ENCODE data around the gene RNASE8. TPM values are rescaled to one million over a fixed set of nuclear protein-coding genes. Genes with fewer than 3 reads are reported as not detected.

RNASE8 gene
- total RNA-seq, 1 experiment from 2014 or later: not detected

DNA sequence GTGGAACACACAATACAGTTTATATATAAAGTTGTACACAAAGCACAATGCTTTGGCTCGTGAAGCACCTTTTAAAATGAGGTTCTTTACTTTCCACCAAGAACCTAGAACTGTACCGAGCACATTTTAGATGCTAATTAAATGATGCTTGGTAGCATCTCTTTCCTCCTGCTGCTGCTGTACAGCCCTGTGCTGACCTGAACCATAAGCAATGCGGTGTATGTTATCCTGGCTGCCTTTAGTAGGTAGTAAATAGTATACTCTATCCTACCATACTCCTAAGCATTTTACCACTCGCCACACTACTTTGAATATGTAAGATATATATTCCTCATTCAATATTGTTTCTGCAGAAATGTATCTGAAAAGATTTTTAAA, 2.9 kb upstream of the RNASE8 start (continued):
- TF ChIP-seq NFATC4 (CRISPR knock-in tag; IDR thresholded peaks at IDR 0.05) (no peak), JUN (CRISPR knock-in tag; IDR thresholded peaks at IDR 0.05) (no peak), ZNF219 (CRISPR knock-in tag; IDR thresholded peaks at IDR 0.05; ENCODE audit: borderline replicate concordance) (no peak)

DNA sequence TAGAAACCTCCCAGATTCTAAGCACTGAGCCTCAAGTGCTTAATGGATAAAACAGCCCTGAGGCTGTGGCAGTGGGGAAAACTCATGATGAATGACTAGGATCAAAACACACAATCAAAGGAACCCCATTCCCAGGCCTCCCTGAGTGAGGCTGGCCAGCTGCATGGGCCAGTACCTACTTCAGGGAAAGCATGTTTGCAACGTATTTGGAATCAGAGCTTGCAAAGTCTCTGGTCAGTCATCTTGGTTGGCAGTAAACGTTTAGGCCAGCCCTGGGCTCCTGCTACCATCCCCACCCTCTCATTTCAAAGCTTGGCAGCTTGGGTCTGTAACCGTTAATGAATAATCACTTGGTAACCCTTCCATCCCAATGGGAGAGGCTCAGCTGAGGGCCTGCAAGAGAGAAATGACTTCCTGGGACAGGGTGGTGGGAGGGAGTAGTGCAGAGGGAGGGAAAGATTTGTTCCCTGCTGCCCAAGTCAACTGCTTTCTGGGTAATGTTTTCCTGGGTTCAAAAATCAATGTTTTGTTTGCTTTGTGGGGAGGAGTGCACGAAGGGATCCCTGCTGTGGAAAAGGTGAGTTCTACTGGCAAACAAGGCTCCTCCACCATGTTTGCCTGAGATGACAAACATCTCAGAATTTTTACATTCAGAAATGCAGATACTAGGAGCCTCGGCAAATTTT, 2.0 kb upstream of the RNASE8 start:
- DNase-seq (ENCODE audit: low spot score): no peak
- TF ChIP-seq GABPB1 (CRISPR knock-in tag; IDR thresholded peaks at IDR 0.05) (peak; percentile 44; the same call in 1 of the 2 replicates), TEAD1 (CRISPR knock-in tag; IDR thresholded peaks at IDR 0.05) (no peak)
- ChIA-PET POLR2A (no interaction called here), CTCF (interaction anchor here (0.6 to 4.8 kb wide), 6 partner anchors 10 to 89 kb away, joined by 3 to 39 read pairs (median 6); no protein-coding TSS in a partner anchor)
- Mint-ChIP-seq H3K36me3 (no peaks in the 10 kb centered on the region), H3K27me3 (ENCODE audit: low read depth) (no peaks in the 10 kb centered on the region; the same call in 1 of the 2 replicates), H3K9me3 (no peaks in the 10 kb centered on the region), H3K4me1 (peaks cover 7% of the 10 kb centered on the region), H3K4me3 (no peak overlapping the region), H3K27ac (no peak overlapping the region)
- peak; percentile 62 for ATAC-seq

DNA sequence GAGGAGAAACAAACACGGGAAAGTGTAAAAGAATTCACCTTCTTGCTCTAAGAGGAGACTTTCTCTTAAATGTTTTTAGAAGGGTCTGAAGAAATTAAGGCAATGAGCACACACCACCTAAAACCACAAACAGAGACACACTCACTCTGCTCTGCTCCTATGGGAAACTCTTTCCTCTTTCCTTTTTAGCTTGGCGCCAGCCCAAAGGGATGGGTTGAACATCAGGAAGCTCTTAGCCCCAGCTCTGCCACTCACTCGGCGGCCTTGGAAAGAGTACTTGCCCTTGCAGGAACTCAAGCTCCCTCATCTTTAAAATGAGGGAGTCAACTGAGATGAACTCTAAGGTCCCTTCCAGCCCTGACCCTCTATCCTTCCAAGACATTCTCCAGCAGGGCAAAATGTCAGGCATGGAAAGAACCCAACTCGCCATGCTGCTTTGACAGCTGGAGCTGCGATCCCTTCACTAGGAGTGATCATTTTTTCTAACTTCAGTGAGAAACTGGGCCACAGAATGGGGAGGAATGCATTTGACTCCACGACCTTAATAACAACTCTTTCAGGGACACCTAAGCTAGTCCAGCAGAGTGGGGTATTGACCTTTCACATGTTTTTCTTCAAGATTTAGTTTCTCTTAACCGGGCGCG, 980 bp upstream of the RNASE8 start:
- Mint-ChIP-seq H3K4me3 (no peak overlapping the region), H3K27me3 (ENCODE audit: low read depth) (no peaks in the 10 kb centered on the region; the same call in 1 of the 2 replicates), H3K27ac (no peak overlapping the region), H3K36me3 (no peaks in the 10 kb centered on the region), H3K9me3 (no peaks in the 10 kb centered on the region), H3K4me1 (peaks cover 7% of the 10 kb centered on the region)
- DNase-seq (ENCODE audit: low spot score) (no peak), ATAC-seq (no peak)
- CTCF ChIA-PET: interaction anchor here (0.8 to 4.8 kb wide), 7 partner anchors 12 to 86 kb away, joined by 3 to 39 read pairs (median 7); no protein-coding TSS in a partner anchor
- POLR2A ChIA-PET: interaction anchor here (0.6 kb wide), 1 partner anchor 9 kb away, joined by 3 read pairs; no protein-coding TSS in a partner anchor
- TF ChIP-seq EMX1 (CRISPR knock-in tag; IDR thresholded peaks at IDR 0.05) (no peak), ATF1 (CRISPR knock-in tag; IDR thresholded peaks at IDR 0.05) (no peak), MYBL2 (CRISPR knock-in tag; IDR thresholded peaks at IDR 0.05) (no peak), HMGA2 (CRISPR knock-in tag; IDR thresholded peaks at IDR 0.05) (no peak), ZNF219 (CRISPR knock-in tag; IDR thresholded peaks at IDR 0.05; ENCODE audit: borderline replicate concordance) (no peak), ETV6 (CRISPR knock-in tag; IDR thresholded peaks at IDR 0.05) (no peak), OVOL2 (CRISPR knock-in tag; IDR thresholded peaks at IDR 0.05; ENCODE audit: borderline replicate concordance) (no peak), JUN (CRISPR knock-in tag; IDR thresholded peaks at IDR 0.05) (no peak), PRRX2 (CRISPR knock-in tag; IDR thresholded peaks at IDR 0.05) (no peak)

DNA sequence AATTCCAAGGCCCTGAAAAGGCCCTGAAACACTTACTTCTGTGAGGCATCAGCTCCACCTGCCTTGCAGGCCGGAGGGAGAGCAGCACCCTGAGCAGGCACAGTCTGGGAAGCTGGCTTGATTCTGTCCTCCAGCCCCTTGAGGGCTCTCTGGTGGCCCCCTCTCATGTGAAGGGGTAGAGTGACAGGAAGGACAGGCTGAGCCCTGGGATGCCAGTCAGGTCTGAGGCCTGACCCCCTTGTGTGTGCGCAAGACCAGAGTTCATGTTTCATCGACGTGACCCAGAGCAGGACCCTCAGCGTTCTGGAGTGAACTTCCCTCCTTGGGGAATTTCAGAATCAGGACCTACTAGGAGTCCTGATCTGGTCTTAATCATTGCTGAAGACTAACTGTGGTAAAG, 1.3 kb downstream of the RNASE8 start:
- no peaks in the 10 kb centered on the region for H3K36me3 Mint-ChIP-seq
- ChIA-PET POLR2A (interaction anchor here (0.5 kb wide), 1 partner anchor 33 kb away, joined by 9 read pairs; no protein-coding TSS in a partner anchor), CTCF (interaction anchor here (0.7 to 4.8 kb wide), 7 partner anchors 10 to 60 kb away, joined by 3 to 39 read pairs (median 5); partner anchors contain the start of genes RNASE7 and SLC39A2)
- no peaks in the 10 kb centered on the region for H3K9me3 Mint-ChIP-seq
- H3K27ac Mint-ChIP-seq: no peak overlapping the region
- H3K27me3 Mint-ChIP-seq (ENCODE audit: low read depth): no peaks in the 10 kb centered on the region
- H3K4me3 Mint-ChIP-seq: no peak overlapping the region
- DNase-seq (ENCODE audit: low spot score) (no peak), ATAC-seq (no peak)
- H3K4me1 Mint-ChIP-seq: peaks cover 7% of the 10 kb centered on the region
- TF ChIP-seq, protein P1, sequence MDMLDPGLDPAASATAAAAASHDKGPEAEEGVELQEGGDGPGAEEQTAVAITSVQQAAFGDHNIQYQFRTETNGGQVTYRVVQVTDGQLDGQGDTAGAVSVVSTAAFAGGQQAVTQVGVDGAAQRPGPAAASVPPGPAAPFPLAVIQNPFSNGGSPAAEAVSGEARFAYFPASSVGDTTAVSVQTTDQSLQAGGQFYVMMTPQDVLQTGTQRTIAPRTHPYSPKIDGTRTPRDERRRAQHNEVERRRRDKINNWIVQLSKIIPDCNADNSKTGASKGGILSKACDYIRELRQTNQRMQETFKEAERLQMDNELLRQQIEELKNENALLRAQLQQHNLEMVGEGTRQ (CRISPR knock-in tag; IDR thresholded peaks at IDR 0.05): no peak
- no peak for TF ChIP-seq ZBTB21 (CRISPR knock-in tag; IDR thresholded peaks at IDR 0.05; ENCODE audit: borderline replicate concordance)
- TF ChIP-seq ZNF317 (CRISPR knock-in tag; IDR thresholded peaks at IDR 0.05; ENCODE audit: borderline replicate concordance, low read depth): no peak
- TF ChIP-seq, protein P2, sequence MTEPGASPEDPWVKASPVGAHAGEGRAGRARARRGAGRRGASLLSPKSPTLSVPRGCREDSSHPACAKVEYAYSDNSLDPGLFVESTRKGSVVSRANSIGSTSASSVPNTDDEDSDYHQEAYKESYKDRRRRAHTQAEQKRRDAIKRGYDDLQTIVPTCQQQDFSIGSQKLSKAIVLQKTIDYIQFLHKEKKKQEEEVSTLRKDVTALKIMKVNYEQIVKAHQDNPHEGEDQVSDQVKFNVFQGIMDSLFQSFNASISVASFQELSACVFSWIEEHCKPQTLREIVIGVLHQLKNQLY (CRISPR knock-in tag; IDR thresholded peaks at IDR 0.05): no peak
- no peak for TF ChIP-seq MYBL2 (CRISPR knock-in tag; IDR thresholded peaks at IDR 0.05)
- no peak for TF ChIP-seq TEAD1 (CRISPR knock-in tag; IDR thresholded peaks at IDR 0.05)
- no peak for TF ChIP-seq JUN (CRISPR knock-in tag; IDR thresholded peaks at IDR 0.05)
- TF ChIP-seq TEAD4 (CRISPR knock-in tag; IDR thresholded peaks at IDR 0.05): no peak
- TF ChIP-seq, protein P3, sequence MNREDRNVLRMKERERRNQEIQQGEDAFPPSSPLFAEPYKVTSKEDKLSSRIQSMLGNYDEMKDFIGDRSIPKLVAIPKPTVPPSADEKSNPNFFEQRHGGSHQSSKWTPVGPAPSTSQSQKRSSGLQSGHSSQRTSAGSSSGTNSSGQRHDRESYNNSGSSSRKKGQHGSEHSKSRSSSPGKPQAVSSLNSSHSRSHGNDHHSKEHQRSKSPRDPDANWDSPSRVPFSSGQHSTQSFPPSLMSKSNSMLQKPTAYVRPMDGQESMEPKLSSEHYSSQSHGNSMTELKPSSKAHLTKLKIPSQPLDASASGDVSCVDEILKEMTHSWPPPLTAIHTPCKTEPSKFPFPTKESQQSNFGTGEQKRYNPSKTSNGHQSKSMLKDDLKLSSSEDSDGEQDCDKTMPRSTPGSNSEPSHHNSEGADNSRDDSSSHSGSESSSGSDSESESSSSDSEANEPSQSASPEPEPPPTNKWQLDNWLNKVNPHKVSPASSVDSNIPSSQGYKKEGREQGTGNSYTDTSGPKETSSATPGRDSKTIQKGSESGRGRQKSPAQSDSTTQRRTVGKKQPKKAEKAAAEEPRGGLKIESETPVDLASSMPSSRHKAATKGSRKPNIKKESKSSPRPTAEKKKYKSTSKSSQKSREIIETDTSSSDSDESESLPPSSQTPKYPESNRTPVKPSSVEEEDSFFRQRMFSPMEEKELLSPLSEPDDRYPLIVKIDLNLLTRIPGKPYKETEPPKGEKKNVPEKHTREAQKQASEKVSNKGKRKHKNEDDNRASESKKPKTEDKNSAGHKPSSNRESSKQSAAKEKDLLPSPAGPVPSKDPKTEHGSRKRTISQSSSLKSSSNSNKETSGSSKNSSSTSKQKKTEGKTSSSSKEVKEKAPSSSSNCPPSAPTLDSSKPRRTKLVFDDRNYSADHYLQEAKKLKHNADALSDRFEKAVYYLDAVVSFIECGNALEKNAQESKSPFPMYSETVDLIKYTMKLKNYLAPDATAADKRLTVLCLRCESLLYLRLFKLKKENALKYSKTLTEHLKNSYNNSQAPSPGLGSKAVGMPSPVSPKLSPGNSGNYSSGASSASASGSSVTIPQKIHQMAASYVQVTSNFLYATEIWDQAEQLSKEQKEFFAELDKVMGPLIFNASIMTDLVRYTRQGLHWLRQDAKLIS (CRISPR knock-in tag; IDR thresholded peaks at IDR 0.05; ENCODE audit: borderline replicate concordance): no peak
- TF ChIP-seq, protein P4, sequence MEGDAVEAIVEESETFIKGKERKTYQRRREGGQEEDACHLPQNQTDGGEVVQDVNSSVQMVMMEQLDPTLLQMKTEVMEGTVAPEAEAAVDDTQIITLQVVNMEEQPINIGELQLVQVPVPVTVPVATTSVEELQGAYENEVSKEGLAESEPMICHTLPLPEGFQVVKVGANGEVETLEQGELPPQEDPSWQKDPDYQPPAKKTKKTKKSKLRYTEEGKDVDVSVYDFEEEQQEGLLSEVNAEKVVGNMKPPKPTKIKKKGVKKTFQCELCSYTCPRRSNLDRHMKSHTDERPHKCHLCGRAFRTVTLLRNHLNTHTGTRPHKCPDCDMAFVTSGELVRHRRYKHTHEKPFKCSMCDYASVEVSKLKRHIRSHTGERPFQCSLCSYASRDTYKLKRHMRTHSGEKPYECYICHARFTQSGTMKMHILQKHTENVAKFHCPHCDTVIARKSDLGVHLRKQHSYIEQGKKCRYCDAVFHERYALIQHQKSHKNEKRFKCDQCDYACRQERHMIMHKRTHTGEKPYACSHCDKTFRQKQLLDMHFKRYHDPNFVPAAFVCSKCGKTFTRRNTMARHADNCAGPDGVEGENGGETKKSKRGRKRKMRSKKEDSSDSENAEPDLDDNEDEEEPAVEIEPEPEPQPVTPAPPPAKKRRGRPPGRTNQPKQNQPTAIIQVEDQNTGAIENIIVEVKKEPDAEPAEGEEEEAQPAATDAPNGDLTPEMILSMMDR (IDR thresholded peaks at IDR 0.05): no peak
- TF ChIP-seq TP53 (CRISPR knock-in tag; IDR thresholded peaks at IDR 0.05): no peak
- TF ChIP-seq ZNF416 (CRISPR knock-in tag; IDR thresholded peaks at IDR 0.05): no peak

All from WTC11 (cell line).